Fibroblast of skin of back (primary cell): ENCODE measurements around the gene SRF.

Experiments
- DNase-seq: peaks from one replicate; pipeline ENCODE4 v3.0.0-alpha.2; 2013

SRF gene

DNA sequence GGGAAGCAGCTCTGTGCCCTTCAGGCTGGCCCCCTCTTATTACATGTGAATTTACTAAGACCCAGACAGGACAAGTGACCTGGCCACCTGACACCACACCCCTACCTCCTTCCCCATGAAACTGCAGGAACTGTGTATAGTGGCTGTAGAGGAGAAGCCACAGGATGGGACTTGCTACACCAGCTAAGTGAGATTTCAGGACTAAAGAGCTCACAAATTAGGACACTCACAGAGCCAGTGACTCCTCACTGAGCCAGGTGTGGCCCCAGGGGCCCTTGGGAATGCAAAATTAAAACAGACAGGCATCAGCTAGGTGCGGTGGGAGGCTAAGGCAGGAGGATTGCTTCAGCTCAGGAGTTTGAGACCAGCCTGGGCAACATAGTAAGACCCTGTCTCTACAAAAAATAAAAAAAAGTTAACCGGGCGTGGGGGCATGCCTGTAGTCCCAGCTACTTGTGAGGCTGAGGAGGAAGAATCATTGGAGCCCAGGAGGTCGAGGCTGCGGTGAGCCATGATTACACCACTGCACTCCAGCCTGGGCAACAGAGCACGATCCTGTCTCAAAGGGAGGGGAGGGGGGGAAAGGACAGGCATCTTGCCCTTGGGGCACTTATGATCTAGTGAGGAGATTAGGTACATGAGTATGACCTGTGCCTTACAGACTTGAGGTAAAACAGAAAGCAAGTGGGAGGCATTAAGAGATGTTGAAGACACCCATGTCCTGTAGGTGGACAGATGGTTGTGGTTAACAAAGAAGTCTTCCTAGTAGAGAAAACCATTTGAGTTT lies 23.2 kb upstream of the SRF start:
- DNase-seq = no peak

DNA sequence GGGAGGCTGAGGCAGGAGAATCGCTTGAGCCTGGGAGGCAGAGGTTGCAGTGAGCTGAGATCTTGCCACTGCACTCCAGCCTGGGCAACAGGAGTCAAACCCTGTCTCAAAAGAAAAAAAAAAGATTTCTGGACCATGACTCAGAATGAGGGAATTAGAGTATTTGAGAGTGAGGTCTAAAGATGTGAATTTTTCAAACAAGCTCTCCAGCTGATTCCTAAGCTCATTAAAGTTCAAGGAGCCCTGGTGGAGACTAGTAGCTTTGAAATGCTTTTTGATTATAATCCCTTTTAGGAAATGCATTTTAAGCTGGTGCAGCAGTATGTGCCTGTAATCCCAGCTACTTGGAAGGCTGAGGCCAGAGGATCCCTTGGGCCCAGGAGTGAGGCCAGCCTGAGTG lies 21.8 kb upstream of the SRF start:
- peak; percentile 61 for DNase-seq

DNA sequence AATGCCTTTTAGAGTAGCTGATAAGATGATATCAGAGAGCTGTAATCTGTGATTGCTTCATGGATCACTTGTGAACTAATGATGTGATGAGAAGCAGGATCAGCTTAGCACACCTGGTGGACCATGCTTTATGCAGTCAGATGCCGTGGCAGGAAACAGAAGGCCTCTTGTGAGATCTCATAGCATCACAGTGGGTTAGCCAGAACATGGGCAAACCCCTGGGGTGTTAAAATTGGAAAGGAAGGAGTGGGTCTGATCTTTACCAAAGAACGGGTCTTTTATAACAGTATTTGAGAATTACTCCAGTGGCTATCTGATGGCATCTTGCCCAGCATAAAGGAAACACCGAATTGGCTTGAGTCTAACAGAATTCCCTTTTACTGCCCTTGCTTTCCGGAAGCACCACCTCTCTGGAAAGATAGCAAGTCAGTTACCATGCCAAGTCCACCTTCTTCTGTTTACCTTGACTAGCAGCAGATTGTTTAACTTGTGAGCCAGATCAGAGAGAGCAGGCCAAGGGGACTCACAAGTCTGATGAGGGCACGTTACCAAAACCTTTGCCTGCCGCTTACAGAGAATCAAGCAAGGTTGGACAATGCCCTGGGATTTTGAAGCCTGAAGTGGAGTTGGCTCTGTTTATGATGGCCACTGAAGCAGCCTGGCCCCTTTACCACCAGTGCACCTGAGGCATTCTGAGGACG lies 20.9 kb upstream of the SRF start:
- DNase-seq = no peak

DNA sequence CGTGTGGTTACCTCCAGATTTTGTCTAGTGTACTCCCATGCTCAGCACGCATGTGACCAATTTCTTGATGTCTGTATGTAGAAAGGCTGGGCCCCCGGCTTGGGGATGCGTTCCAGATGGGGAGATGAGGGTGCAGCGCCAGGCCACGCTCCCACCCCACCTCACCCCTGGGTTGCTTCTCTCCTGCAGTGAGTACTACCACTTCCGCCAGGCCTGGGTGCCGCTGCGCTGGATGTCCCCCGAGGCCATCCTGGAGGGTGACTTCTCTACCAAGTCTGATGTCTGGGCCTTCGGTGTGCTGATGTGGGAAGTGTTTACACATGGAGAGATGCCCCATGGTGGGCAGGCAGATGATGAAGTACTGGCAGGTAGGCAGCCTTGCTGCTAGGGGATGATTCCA lies 11.5 kb upstream of the SRF start:
- DNase-seq = no peak

DNA sequence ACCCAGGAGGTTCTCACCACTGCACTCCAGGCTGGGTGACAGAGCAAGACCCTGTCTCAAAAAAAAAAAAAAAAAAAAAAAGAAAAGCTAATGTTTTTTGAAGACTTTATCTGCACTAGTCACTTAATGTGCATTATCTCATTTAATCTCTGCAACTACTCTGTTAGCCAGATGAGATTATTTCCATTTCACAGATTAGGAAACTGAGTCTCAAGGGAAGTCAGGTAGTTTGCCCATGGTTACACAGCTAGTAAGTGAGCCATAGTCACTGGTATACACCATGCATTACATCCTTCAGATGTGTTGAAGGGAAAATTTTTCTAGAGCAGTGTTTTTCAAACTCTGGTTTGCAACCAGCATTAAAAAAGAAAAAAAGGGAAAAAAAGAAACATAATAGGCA lies 7.2 kb upstream of the SRF start:
- DNase-seq = no peak

DNA sequence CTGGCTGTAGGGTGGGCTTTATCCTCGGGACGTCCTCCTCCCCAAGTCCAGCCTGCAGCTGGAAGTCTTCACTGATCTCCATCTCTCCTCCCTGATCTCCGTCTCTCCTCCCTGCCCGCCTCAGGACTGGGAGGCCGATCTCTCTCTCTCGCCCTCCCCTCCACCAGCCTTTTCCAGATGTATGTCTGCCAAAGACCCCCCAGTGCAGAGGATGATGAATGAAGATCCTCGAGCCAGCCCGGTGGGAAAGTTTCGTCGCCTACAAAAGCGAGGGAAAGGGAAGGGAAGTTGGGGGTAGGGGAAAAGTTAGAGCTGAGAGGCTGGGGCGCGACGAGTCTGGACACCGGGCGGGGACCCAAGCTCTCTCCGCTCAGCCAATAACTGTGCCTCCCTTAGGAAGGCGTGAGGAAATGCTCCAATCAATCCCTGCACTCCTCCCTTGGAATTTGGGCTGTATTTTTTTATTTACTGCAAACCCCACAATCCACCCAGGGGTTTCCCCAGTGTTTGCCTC lies 595 bp upstream of the SRF start:
- DNase-seq = peak; percentile 91

DNA sequence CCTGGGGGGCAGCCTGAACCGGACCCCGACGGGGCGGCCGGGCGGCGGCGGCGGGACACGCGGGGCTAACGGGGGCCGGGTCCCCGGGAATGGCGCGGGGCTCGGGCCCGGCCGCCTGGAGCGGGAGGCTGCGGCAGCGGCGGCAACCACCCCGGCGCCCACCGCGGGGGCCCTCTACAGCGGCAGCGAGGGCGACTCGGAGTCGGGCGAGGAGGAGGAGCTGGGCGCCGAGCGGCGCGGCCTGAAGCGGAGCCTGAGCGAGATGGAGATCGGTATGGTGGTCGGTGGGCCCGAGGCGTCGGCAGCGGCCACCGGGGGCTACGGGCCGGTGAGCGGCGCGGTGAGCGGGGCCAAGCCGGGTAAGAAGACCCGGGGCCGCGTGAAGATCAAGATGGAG lies 636 bp downstream of the SRF start:
- DNase-seq = no peak

DNA sequence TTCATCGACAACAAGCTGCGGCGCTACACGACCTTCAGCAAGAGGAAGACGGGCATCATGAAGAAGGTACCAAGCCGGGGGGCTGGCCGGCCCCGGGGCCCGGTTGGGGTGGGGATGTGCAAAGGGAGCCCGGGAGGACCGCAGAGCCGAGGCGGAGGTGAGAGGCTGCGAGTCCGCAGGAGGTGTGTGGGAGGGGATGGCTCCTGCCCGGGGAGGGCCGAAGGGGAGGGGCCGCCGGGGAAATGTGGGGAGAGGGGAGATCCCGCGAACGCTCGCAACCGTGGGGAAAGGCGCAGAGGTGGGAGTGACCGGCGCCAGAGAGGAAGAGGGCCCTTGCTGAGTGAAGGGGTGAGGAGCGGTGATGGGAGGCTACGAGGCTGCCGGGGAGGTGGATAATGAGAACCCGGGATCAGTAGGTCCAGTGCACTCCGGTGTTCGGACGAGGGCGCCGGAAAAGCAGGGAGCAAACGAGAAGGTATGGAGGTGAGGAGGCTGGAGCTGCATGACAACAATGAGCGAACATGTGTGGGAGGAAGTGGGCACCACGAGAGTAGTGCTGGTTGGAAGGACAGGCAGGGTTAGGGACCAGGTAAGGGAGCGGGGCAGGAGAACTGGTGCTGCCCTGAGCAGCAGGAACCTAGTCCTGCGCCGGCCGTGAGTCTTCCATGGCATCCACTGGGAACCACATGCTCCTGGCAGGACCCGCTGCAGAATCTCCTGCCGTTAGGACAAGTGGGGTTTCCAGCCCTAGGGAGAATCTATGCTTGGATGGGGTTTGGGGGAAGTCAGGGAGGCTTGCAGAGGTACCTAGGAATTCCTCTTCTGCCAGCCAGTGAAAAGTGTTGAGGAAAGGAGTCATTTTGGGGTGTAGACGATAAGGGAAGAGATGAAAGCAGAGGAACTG lies 1.3 kb downstream of the SRF start:
- no peak for DNase-seq

DNA sequence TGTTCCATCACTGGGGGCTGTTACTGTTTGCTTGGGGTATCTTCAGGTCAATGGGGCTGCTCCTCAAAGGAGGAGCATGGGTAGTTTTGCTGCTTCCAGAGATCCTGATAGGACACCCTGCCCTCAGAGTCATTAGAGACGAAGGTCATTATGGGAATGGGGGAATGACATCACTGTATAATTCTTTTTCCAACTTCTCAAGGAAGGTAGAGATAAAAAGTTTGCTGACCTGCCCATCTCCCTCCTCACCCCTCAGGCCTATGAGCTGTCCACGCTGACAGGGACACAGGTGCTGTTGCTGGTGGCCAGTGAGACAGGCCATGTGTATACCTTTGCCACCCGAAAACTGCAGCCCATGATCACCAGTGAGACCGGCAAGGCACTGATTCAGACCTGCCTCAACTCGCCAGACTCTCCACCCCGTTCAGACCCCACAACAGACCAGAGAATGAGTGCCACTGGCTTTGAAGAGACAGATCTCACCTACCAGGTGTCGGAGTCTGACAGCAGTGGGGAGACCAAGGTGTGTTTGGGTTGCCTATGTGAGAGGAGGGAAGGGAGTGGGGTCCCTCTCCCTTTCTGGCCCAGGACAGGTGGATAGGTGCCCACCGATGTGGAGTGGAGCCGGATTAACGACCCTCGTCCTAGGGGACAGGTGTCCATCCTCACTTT lies 2.7 kb downstream of the SRF start:
- no peak for DNase-seq

DNA sequence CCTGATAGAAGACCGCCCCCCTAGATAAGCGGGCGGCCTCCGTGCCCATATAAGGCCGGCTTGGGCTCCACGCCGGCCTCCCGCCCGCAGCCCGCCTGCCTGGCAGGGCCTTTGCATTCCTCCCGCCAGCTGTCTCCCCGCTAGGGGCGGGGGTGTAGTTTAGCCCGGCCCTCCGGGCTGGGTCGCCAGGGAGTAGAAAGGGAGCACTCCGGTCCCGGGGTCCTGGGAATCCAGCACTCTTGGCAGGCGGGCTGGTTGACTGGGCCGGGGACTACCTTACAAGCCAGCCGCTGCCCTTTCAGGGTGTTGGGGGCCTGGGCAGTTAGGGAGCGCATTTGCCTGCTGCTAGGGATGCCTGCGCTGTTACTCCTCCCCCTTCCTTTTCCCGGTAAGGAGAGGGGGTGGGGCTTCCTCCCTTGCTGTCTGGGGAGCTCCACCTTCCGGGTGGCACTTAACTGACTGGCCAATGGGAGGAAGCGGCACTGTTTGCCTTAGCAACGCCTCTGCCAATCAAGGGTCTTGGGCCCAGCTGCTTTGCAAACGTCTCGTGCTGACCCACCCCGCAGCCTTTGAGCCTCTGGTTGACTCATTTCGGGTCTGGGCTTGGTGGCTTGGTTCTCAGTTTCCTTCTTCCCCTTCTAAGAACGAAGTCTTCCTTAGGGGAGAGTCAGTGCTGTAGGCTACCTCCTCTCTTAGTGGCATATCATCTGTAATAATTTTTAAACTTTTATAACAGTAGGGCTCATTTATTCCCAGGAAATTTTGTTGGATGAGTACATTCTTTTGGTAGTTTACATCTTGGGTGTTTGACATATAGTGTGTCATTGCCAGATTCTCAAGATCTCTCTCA lies 3.4 kb downstream of the SRF start:
- DNase-seq = peak; percentile 100

DNA sequence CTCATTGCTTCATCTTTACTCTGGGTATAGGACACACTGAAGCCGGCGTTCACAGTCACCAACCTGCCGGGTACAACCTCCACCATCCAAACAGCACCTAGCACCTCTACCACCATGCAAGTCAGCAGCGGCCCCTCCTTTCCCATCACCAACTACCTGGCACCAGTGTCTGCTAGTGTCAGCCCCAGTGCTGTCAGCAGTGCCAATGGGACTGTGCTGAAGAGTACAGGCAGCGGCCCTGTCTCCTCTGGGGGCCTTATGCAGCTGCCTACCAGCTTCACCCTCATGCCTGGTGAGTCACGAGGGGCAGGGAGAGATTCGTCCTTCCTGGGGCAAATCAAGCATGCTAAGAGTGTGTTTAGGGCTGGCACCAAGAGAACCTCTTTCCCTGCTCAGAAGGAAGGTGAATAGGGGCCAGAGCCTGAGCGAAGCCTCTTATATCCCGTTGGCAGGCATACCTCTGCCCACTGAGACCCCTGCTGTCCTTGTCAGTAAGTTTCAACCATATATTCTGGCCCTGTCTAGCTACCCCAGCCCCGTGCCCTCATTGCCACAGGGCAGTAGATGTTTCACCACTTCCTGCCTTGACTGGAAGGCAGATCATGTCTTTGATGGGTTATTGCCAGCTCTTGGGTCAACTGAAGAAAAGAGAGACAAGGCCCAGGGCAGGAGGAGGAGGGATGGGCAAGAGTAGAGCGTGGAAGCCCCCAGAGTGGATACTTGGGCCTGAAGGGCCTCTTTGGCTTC lies 4.8 kb downstream of the SRF start:
- DNase-seq = no peak

DNA sequence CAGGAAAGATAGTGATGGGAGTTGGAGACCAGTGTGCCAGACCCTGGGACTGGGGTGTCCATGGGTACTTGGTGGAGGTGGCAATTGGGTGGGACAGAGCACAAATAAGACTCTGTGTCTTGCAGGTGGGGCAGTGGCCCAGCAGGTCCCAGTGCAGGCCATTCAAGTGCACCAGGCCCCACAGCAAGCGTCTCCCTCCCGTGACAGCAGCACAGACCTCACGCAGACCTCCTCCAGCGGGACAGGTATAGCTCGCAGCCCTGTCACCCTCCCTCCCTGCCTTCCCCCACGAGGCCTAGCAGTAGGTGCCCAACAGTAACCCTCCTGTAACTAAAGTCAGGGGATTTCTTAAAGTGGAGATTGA lies 5.3 kb downstream of the SRF start:
- no peak for DNase-seq

DNA sequence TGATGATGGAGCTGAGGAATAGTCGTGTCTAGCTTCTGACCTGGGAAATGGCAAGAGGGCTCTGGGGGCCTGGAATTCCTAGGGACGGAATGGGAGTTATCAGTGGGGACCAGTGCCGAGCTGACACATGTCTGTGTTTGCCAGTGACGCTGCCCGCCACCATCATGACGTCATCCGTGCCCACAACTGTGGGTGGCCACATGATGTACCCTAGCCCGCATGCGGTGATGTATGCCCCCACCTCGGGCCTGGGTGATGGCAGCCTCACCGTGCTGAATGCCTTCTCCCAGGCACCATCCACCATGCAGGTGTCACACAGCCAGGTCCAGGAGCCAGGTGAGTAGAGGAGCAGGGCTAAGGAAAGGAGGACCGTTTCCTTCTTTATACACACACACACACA lies 7.1 kb downstream of the SRF start:
- no peak for DNase-seq

DNA sequence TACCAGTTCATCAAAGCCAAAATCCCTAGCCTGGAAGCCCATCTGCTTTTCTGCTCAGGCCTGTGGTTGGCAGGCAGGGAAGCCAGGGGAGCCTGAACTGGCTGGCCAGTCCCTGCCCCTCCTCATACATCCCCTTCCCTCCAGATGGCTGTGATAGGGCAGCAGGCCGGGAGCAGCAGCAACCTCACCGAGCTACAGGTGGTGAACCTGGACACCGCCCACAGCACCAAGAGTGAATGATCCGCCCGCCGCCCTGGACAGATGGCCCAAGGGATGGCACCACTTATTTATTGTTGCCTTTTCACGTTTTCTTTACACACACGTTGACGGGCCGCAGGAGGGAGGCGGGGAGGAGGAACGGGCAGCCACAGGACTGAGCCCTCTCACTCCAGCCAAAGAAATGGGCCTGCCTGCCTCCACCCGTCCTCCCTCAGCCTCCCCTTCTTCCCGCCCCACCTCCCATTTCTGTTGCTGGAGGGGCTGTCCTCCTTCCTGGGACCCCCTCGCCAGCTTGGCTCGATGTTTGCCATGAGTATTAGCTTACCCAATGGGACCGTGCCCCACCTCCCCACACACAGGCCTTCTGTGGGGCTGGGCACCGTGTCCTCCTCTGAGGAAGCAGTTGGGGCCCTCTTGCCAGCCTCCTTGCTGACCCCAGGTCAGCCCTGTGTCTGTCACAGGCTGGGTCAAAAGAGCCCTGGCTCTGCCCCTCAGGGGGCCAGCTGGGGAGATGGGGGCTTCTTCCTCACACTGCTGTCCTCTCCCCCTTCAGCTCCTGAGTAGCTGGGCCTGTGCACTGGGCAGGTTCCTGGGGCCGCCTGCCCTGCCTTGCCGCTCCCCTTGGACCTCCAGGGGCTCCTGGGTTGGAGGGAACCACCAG lies 8.1 kb downstream of the SRF start:
- no peak for DNase-seq

DNA sequence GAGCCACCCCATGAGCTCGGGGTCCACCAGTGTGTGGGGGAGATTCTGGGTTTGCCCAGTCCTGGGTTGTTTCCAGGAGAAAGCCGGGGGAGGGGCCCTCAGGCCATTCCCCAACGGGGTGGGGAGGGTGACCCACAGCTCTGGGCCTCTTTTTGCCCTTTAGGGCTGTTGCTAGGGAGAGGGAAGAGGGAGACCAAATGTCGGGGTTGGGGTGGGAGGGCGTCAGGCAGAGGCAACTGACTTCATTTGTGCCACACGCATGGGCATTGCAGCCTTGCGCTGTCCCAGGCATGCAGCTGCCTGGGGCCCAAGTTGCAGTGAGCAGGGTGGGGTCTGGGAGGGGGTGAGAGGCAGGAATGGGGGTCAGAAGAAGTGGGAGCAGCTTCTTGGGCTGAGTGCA lies 9.0 kb downstream of the SRF start:
- DNase-seq = no peak

DNA sequence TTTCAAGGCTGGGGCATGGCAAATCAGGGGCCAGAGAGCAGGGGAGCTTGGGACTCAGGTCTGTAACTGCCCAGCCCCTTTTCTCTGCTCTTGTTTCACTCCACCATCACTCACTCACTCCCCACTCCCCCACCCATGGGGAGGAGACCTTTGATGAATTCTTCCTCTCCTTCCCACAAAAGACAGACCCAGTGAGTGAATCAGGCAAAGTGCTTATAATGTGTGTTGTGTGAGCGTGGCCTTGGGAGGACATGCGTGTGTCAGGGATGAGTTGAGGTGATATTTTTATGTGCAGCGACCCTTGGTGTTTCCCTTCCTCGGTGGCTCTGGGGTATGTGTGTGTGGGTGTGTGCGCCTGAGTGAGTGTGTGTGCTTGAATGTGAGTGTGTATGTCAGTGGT lies 9.9 kb downstream of the SRF start:
- peak; percentile 16 for DNase-seq

DNA sequence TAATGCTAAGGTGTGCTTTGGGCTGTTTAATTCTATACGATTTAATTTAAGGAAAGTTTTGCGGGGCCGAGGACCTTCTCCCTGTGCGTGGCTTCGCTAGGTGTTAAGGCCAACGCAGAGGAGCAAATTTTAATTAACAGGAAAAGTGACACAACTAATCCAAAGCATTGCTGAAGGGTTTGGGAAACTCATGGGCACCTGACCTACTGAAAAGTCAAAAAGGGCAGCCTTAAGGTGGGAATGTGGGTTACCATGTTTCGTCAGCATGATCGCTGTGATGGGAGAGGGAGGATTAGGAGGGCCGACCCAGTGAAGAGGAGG lies 10.5 kb downstream of the SRF start:
- DNase-seq = no peak

DNA sequence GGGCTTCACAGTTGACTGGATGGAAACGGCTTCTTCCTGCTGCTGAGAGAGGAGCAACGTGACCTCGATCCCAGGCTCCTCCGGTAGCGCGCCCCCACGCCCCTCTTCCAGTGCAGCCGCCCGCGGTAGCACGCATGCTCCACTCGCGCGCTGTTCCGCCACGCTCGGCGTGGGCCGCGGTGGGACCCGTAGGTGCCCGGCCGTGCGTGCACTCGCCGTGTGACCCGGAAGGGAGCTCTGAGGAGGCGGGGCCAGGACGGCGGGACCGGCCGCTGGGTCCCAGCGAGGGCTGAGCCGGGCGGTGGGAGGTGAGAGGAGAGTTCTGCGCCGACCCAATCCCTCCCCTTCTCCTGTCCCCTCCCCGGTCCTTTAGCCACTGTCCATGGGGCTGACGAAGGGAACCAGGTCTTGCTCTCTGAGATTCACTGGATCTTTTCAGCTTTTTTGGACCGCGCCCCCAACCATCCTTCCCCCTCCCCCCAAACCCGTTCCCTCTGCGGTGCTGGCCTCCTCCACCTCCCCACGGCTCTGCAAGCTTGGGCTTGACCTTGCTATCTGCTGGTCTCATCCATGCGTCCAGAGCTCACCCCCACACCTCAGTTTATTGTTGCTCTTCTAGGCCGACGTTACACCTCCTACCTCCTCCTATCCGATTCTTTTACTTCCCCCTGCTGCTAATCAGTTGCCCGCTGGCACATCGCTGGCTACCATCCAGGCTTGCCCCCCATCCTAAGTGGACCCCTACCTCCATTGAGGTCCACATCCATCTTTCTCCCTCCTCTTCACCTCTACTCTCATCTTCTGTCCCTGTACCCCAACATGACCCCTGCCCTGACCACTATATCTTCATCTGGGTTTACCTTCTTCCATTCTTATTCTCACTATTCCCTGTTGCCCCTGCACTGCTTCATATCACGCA lies 11.1 kb downstream of the SRF start, which contains the start of gene CUL9:
Gene CUL9 (plus strand): TSS at position 255 of the 919 bp plus-strand sequence. CDS start 2,115 bp downstream, outside the sequence.
- peak; percentile 61 for DNase-seq

DNA sequence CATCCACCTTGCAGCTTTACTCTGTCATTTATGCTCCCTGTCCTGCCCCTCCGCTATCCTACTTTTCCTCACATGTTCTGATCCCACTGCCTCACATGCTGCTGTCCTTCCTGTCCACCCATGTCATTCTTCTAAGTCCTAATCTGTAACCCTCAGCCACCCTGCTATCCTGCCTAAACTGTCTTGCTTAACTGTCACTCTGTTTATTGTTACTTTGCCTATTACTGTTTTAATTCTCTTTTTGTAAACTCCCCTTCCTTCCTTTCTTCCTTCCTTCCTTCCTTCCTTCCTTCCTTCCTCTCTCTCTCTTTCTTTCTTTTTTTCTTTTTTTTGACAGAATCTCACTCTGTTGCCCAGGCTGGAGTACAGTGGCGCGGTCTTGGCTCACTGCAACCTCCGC lies 12.4 kb downstream of the SRF start:
- DNase-seq = no peak
